SK-N-MC (cell line): ENCODE data around the gene STIL.

Experiments used
- FOXP2 ChIP-seq: optimal IDR thresholded peaks from 2 replicates; pipeline ENCODE3; 2011; ENCODE audit warnings: mild to moderate bottlenecking, moderate library complexity; ENCODE audit not compliant: insufficient read depth; ENCODE audit errors: extremely low read length, control extremely low read depth
- POLR2AphosphoS5 ChIP-seq: IDR thresholded peaks from 2 replicates; pipeline ENCODE4 v1.6.1; 2012; ENCODE audit warnings: mild to moderate bottlenecking, low read depth, low read length, borderline replicate concordance

GRCh38 chr1:47361380-47361779 is 47.4 kb upstream of the STIL start:
- no peak for TF ChIP-seq POLR2AphosphoS5
- no peak for TF ChIP-seq FOXP2
